GM19395 (cell line): Measurements from ENCODE around the gene NANOS1.

Experiments
- ATAC-seq: cut with Tn5 transposase; IDR thresholded peaks from one replicate; pipeline ENCODE4 v1.9.1; 2021; ENCODE audit warnings: mild to moderate bottlenecking, moderate library complexity; ENCODE audit not compliant: unreplicated experiment

NANOS1 gene

GRCh38 chr10:119055472-119055871 lies 26.0 kb downstream of the NANOS1 start:
- no peak for ATAC-seq

GRCh38 chr10:119058010-119058409 lies 28.5 kb downstream of the NANOS1 start:
- no peak for ATAC-seq

GRCh38 chr10:119059557-119059956 lies 30.0 kb downstream of the NANOS1 start:
- ATAC-seq, result no peak

GRCh38 chr10:119060107-119060506 lies 30.6 kb downstream of the NANOS1 start:
- no peak for ATAC-seq

GRCh38 chr10:119061352-119061751 lies 31.8 kb downstream of the NANOS1 start:
- ATAC-seq, result no peak

GRCh38 chr10:119061926-119062325 lies 32.4 kb downstream of the NANOS1 start:
- ATAC-seq, result no peak

GRCh38 chr10:119070395-119071165 lies 41.1 kb downstream of the NANOS1 start:
- no peak for ATAC-seq

GRCh38 chr10:119073584-119073983 lies 44.1 kb downstream of the NANOS1 start:
- no peak for ATAC-seq

- no peak for ATAC-seq
Measured at GRCh38 chr10:119078422-119079179, 49.1 kb downstream of the NANOS1 start.

GRCh38 chr10:119079599-119080520 lies 50.3 kb downstream of the NANOS1 start:
- ATAC-seq, result peak; percentile 62

GRCh38 chr10:119080521-119081259 lies 51.2 kb downstream of the NANOS1 start, which contains the start of gene EIF3A:
TSS of gene EIF3A (minus strand) at chr10:119080817. CDS start at chr10:119080676, 141 bp downstream.
- peak; percentile 83 for ATAC-seq
